ENCODE results near the gene PER1.

PER1 gene

DNA sequence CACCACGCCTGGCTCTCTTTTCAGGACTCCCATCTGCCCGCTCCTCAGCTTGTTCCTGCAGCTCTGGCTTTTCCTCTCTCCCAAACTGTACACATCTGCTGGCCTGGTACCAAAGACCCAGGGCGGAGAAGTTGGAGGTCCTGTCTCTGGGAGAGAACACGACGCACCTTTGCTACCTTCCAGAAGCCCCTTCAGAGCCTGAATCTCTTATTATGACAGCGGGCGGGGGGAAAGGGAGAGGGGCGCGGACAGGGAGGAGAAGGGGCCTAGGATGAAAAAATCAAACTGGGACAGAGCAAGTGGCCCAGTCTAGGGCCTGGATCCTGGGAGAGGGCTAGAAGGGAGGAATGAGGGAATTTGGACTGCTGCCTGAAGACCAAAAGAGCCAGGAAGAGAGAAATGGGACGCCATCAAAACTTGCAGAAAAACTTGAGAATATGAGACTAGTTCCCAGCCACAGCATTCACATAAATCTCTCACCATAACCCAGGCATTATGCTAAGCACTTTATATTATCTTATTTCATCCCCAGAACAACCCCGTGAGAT lies 2.5 kb upstream of the PER1 start:
- DNase-seq (ENCODE audit: low read depth in 2 of 3, low spot score in 2 of 3): no peak

- DNase-seq (ENCODE audit: low read depth in 2 of 3, low spot score in 2 of 3): peak in 2 of 3 experiments; percentile 85 to 86
Measured at GRCh38 chr17:8153957-8154607, 1.9 kb upstream of the PER1 start.

DNA sequence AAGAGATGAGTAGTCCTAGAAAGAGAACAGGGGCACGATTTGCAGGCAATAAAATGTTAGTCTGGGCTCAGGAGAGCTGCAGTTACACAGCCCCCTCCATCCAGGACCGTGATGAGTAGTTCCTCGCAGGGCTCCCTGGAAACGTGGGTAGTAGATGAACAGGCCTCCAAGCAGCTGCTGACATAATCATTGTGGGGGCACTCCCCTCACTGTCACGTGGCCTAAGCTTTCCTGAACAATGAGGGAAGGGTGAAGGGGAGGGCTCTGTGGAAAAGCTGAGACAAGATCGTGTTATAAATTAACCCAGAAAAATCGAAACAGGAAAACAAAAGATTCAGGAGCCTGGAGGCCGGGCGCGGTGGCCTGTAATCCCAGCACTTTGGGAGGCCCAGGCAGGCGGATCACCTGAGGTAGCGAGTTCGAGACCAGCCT lies 1.3 kb upstream of the PER1 start:
- no peak for DNase-seq (ENCODE audit: low read depth in 2 of 3, low spot score in 2 of 3)

GRCh38 chr17:8153031-8153451 lies 837 bp upstream of the PER1 start:
- DNase-seq (ENCODE audit: low read depth in 2 of 3, low spot score in 2 of 3): no peak

DNA sequence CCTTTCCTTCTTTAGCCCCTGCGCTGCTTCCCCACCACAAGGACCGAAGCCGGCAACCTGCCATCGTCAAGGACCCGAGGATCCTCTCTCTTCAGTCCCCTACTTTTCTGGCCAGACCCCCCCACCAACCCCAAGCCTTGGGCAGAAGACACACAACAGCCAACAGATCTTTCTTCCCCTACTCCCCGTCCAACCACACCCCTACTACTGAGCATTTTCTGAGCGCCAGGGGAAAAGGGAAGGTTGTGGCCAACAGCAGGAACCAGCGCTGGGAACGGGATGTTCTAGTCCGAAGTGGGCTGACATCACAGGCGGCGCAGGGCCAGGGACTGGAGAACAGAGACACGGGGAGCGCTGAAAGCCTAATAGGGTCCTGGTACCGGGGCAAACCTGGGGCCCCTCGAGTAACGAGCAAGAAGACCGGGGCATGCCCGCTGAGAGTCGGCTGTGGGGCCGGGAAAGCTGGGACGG lies 528 bp downstream of the PER1 start:
- no peak for DNase-seq (ENCODE audit: low read depth in 2 of 3, low spot score in 2 of 3)

DNA sequence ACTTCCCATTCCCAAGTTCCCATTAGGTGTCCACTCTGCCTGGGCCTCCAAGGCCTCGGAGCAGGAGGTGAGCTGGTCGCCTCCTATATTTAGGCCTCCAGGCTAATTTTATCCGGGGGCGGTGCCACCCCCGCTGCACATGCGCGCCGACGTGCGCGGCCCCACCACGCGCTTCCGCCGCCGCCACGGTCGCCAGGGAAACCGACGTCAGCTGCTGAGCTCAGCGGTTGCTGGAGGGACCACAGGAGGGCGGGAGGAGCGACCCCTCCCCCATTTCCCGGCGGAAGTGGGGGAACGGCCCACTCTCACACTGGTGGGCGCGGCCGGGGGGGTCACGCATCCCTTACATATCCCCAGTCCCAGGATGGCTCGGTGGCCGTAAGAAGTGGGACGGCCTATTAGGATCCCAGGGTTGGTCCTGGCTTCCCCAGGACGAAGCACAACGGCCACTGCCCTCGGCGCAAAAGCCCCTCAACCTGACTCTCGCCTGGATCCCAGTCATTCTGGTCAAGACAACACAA lies 1.0 kb downstream of the PER1 start:
- DNase-seq (ENCODE audit: low read depth in 2 of 3, low spot score in 2 of 3): peak; percentile 58 to 80 (median 74)

- DNase-seq (ENCODE audit: low read depth in 2 of 3, low spot score in 2 of 3): no peak
Measured at GRCh38 chr17:8150194-8151119, 1.7 kb downstream of the PER1 start.

GRCh38 chr17:8149419-8150193 lies 2.6 kb downstream of the PER1 start:
- no peak for DNase-seq (ENCODE audit: low read depth in 2 of 3, low spot score in 2 of 3)

GRCh38 chr17:8148560-8148959 lies 3.6 kb downstream of the PER1 start:
- no peak for DNase-seq (ENCODE audit: low read depth in 2 of 3, low spot score in 2 of 3)

GRCh38 chr17:8147805-8148404 lies 4.3 kb downstream of the PER1 start:
- DNase-seq (ENCODE audit: low read depth in 2 of 3, low spot score in 2 of 3): no peak

GRCh38 chr17:8147141-8147804 lies 4.9 kb downstream of the PER1 start:
- no peak for DNase-seq (ENCODE audit: low read depth in 2 of 3, low spot score in 2 of 3)

GRCh38 chr17:8146381-8147140 lies 5.6 kb downstream of the PER1 start:
- DNase-seq (ENCODE audit: low read depth in 2 of 3, low spot score in 2 of 3): no peak

- no peak for DNase-seq (ENCODE audit: low read depth in 2 of 3, low spot score in 2 of 3)
Measured at GRCh38 chr17:8145811-8146210, 6.4 kb downstream of the PER1 start.

DNA sequence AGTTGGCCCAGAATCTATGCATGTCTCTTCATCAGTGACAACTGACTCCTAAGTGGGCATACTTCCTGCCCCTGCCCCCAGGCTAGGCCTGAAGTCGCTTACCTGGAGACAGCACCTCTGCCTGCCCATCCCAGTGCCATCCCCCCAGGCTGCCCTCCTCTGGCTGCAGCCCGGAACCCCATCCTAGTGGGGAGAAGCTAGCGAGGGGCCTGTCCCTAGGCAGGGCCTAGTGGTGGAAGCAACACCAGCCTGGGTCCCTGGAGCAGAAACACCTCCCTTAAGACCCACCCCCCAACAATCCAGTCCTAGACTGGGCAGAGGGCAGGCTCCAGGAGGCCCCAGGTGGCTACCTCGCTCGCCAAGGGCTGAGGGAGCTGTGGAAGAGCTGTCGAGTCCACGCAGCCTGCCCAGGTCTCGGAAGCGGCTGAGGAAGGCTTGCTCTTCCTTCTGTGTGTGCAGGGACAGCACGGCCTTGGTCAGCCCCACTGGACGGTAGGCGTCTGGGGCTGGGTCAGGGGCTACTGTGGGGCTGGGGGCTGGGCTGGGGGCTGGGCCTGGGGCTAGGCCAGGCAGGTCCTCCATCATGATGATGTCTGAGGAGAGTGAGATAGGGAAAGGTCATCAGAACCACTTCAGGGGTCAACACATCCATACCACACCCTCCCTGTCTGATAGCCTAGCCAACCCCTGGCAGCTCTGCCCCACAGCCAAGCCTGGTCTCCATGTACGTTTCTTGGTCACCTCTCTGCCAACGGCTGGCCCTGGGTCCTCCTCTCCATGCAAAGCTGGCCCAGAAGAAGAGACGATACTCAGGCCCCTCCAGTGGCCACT lies 7.6 kb downstream of the PER1 start:
- DNase-seq (ENCODE audit: low read depth in 2 of 3, low spot score in 2 of 3): no peak

DNA sequence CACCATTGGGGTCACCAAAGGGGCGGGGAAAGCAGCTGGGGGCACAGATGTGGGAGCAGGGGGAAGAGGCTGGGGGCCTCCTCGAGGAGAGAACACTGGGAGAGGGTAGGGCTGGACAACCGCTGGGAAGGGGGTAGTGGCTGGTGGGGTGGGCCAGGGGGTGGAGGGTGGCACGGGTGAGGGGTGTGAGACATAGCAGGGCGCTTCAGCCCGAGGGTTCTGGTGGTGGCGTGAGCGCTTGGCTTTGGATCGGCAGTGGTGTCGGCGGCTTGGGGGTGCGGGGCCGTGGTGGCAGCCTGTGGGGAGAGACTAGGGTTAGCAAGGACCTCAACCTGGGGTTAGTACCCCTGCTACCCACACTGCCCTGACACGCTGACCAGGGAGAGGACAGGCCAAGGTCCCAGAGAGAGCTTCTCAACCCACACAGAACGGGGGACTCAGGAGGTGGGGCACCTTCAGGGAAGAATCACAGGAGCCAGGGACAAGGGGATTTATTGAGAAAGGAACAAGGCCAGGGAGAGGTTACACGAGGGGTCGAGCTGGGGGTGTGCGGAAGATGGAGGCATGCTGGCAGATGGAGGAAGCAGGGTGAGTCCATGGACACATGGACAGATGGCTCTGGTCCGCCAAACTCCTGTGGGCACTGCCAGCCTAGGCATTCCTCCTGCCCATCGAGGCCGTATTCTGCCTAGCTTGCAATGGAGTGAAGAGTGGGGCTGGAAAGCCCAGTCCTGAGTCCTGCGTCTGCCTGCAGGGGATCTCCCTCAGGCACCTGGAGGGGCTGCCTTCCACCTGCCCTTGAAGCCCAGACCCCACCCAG lies 8.4 kb downstream of the PER1 start:
- DNase-seq (ENCODE audit: low read depth in 2 of 3, low spot score in 2 of 3): no peak

- DNase-seq (ENCODE audit: low read depth in 2 of 3, low spot score in 2 of 3): no peak
Measured at GRCh38 chr17:8142887-8143580, 9.2 kb downstream of the PER1 start.

All from activated CD8-positive, alpha-beta memory T cell treated with anti-CD3 and anti-CD28 coated beads for 48 hours (primary cell).